ES-I3 (cell line): ENCODE measurements around the gene TRPC4.
"Not testable (repeated sequence)": the region's sequence is repeated elsewhere in the genome, so short reads cannot be mapped to it uniquely, and the experiment has no call there.

Experiments used
- H3K36me3 ChIP-seq: 2 replicates; pipeline ENCODE4 v1.6.1; 2013; ENCODE audit warnings: mild to moderate bottlenecking, low read length, control low read depth, moderate library complexity; ENCODE audit not compliant: insufficient read depth
- H3K4me1 ChIP-seq: 2 replicates; pipeline ENCODE4 v1.6.1; 2013; ENCODE audit warnings: mild to moderate bottlenecking, control low read depth, low read length; ENCODE audit not compliant: insufficient read depth
- H3K9ac ChIP-seq: 2 replicates; pipeline ENCODE4 v1.6.1; 2013; ENCODE audit warnings: low read depth, mild to moderate bottlenecking, low read length, moderate library complexity
- H3K9me3 ChIP-seq: 2 replicates; pipeline ENCODE4 v1.6.1; 2013; ENCODE audit warnings: mild to moderate bottlenecking, low read length, moderate library complexity; ENCODE audit not compliant: control insufficient read depth, insufficient read depth

TRPC4 gene

GRCh38 chr13:37608750-37609339 is 260.7 kb downstream of the TRPC4 start:
- Histone ChIP-seq H3K9ac (no peak overlapping the region), H3K4me1 (no peaks in the 10 kb centered on the region), H3K9me3 (no peaks in the 10 kb centered on the region), H3K36me3 (no peaks in the 10 kb centered on the region; the same call in 1 of the 2 replicates)

- no peaks in the 10 kb centered on the region; the same call in 1 of the 2 replicates for H3K36me3 ChIP-seq
- no peak overlapping the region for H3K9ac ChIP-seq
- no peaks in the 10 kb centered on the region for H3K9me3 ChIP-seq
- peaks cover 10% of the 10 kb centered on the region; the same call in 1 of the 2 replicates for H3K4me1 ChIP-seq
Measured at GRCh38 chr13:37602733-37603381, 266.7 kb downstream of the TRPC4 start.

- Histone ChIP-seq H3K9ac (no peak overlapping the region), H3K36me3 (no peaks in the 10 kb centered on the region; the same call in 1 of the 2 replicates), H3K4me1 (peaks cover 10% of the 10 kb centered on the region; the same call in 1 of the 2 replicates), H3K9me3 (no peaks in the 10 kb centered on the region)
Measured at GRCh38 chr13:37601648-37602440, 267.7 kb downstream of the TRPC4 start.

GRCh38 chr13:37599519-37599918 is 270.1 kb downstream of the TRPC4 start:
- no peaks in the 10 kb centered on the region for H3K9me3 ChIP-seq
- H3K4me1 ChIP-seq = peaks cover 13% of the 10 kb centered on the region
- H3K9ac ChIP-seq = no peak overlapping the region
- no peaks in the 10 kb centered on the region for H3K36me3 ChIP-seq

- Histone ChIP-seq H3K36me3 (no peaks in the 10 kb centered on the region), H3K9ac (no peak within 1 kb of the TSS), H3K4me1 (peaks cover 14% of the 10 kb centered on the region), H3K9me3 (no peaks in the 10 kb centered on the region)
Measured at GRCh38 chr13:37598597-37598996, 271.0 kb downstream of the TRPC4 start, which contains the start of gene POSTN. TSS of gene POSTN (minus strand) at chr13:37598768. CDS start at chr13:37598726, 42 bp downstream.

GRCh38 chr13:37597477-37598025 is 272.0 kb downstream of the TRPC4 start:
- H3K9ac ChIP-seq = no peak overlapping the region
- no peaks in the 10 kb centered on the region for H3K9me3 ChIP-seq
- H3K4me1 ChIP-seq = peaks cover 14% of the 10 kb centered on the region
- H3K36me3 ChIP-seq = no peaks in the 10 kb centered on the region

GRCh38 chr13:37596805-37597204 is 272.8 kb downstream of the TRPC4 start:
- Histone ChIP-seq H3K4me1 (peaks cover 12% of the 10 kb centered on the region), H3K9me3 (no peaks in the 10 kb centered on the region), H3K36me3 (no peaks in the 10 kb centered on the region), H3K9ac (no peak overlapping the region)

GRCh38 chr13:37595162-37595561 is 274.4 kb downstream of the TRPC4 start:
- Histone ChIP-seq H3K4me1 (peaks cover 4% of the 10 kb centered on the region), H3K9me3 (no peaks in the 10 kb centered on the region), H3K9ac (no peak overlapping the region), H3K36me3 (no peaks in the 10 kb centered on the region)

GRCh38 chr13:37594550-37594949 is 275.0 kb downstream of the TRPC4 start:
- Histone ChIP-seq H3K36me3 (no peaks in the 10 kb centered on the region), H3K9me3 (no peaks in the 10 kb centered on the region), H3K4me1 (peaks cover 4% of the 10 kb centered on the region), H3K9ac (no peak overlapping the region)

GRCh38 chr13:37589381-37589780 is 280.2 kb downstream of the TRPC4 start:
- not testable (repeated sequence) for H3K9ac ChIP-seq, H3K9me3 ChIP-seq, H3K36me3 ChIP-seq, H3K4me1 ChIP-seq

GRCh38 chr13:37587236-37587635 is 282.3 kb downstream of the TRPC4 start:
- H3K4me1 ChIP-seq = no peaks in the 10 kb centered on the region
- no peaks in the 10 kb centered on the region for H3K36me3 ChIP-seq
- no peak overlapping the region for H3K9ac ChIP-seq
- no peaks in the 10 kb centered on the region for H3K9me3 ChIP-seq
